Panc1 (cell line): ENCODE measurements around the gene LY6G6C. TPM values are rescaled to one million over a fixed set of nuclear protein-coding genes. Genes with fewer than 3 reads are reported as not detected.

Experiments used
- ATAC-seq: fragments of 200-7000 bp; cut with Tn5 transposase; 2 replicates; pipeline ENCODE4 v1.9.1; 2020; ENCODE audit warnings: mild to moderate bottlenecking, moderate library complexity
- BruUV-seq: library from RNA; stranded (reverse); fragments of 400-500 nt; replicated peaks from 2 replicates; lab custom pipeline; 2021; lab: Mats Ljungman, UMichigan
- CTCF ChIA-PET: fragments of 300-600 bp; sonication (Branson Sonifier 250); formaldehyde crosslinking; loops from one replicate; lab custom pipeline; 2022; ENCODE audit warnings: antibody characterized with exemption; lab: Charles Lee
- POLR2A ChIA-PET: fragments of 300-600 bp; sonication (Branson Sonifier 250); formaldehyde crosslinking; loops from one replicate; lab custom pipeline; 2022; ENCODE audit warnings: antibody characterized with exemption; lab: Charles Lee
- DNase-seq: peaks from one replicate; pipeline ENCODE4 v3.0.0-alpha.2; 2010; ENCODE audit warnings: low read depth, low spot score
- H3K27ac ChIP-seq: 2 replicates; pipeline ENCODE4 v1.5.1; 2011; ENCODE audit warnings: mild to moderate bottlenecking, low read length, inconsistent platforms
- H3K27me3 ChIP-seq: fragments of 200-500 bp; sonication (Bioruptor generic); 2 replicates; pipeline ENCODE4 v1.6.0; 2014; ENCODE audit warnings: low read length, inconsistent platforms; ENCODE audit not compliant: control insufficient read depth, insufficient read depth
- H3K36me3 ChIP-seq: fragments of 200-500 bp; sonication (Bioruptor generic); 2 replicates; pipeline ENCODE4 v1.5.1; 2014; ENCODE audit warnings: inconsistent platforms, mild to moderate bottlenecking, low read length, moderate library complexity; ENCODE audit not compliant: control insufficient read depth, insufficient read depth
- H3K4me1 ChIP-seq: 2 replicates; pipeline ENCODE4 v1.5.1; 2011; ENCODE audit warnings: inconsistent platforms, mild to moderate bottlenecking, low read length, moderate library complexity; ENCODE audit not compliant: control insufficient read depth, insufficient read depth
- H3K4me3 ChIP-seq, 2 experiments: 2 replicates each; pipeline ENCODE4 v1.5.1; 2011 to 2012; ENCODE audit warnings: low read depth in 2 of 2, low read length in 2 of 2, mild to moderate bottlenecking in 2 of 2, inconsistent platforms in 1 of 2, moderate library complexity in 1 of 2
- H3K9me3 ChIP-seq: fragments of 200-500 bp; sonication (Bioruptor generic); 2 replicates; pipeline ENCODE4 v1.5.1; 2014; ENCODE audit warnings: low read depth, mild to moderate bottlenecking, inconsistent platforms, low read length, moderate library complexity; ENCODE audit not compliant: control insufficient read depth, insufficient read depth
- POLR2AphosphoS5 ChIP-seq: IDR thresholded peaks from 2 replicates; pipeline ENCODE4 v1.6.1; 2012; ENCODE audit warnings: mild to moderate bottlenecking, low read depth, low read length, moderate library complexity
- SIN3A ChIP-seq: IDR thresholded peaks from 2 replicates; pipeline ENCODE4 v1.6.1; 2012; ENCODE audit warnings: low read depth, mild to moderate bottlenecking, low read length, moderate library complexity, borderline replicate concordance; ENCODE audit not compliant: insufficient read depth
- TCF7L2 ChIP-seq: IDR thresholded peaks from 2 replicates; pipeline ENCODE4 v1.6.1; 2011; ENCODE audit warnings: mild to moderate bottlenecking, low read depth, low read length, inconsistent platforms
- in situ Hi-C: cut with HindIII; loops from 2 replicates; pipeline ENCODE4 v1.10.0; 2016; ENCODE audit warnings: low sequenced_read_pairs, low pct_unique_long_range_greater_than_20kb
- intact Hi-C: fragments of 100-400 bp; cut with micrococcal nuclease; formaldehyde crosslinking; loops from one replicate; pipeline ENCODE4 v1.10.0; 2022; ENCODE audit not compliant: unreplicated experiment
- total RNA-seq: library from RNA; stranded (reverse); gene quantifications from one replicate; pipeline ENCODE4 v1.2.1, GENCODE V29; 2021; ENCODE audit not compliant: unreplicated experiment
- TF ChIP-seq, protein P1 (sequence below), 2 experiments: IDR thresholded peaks; 2 replicates each; pipeline ENCODE4 v1.6.1; 2011 to 2012; ENCODE audit warnings: low read depth in 2 of 2, control low read depth in 1 of 2, low read length in 1 of 2, mild to moderate bottlenecking in 1 of 2, moderate library complexity in 1 of 2; ENCODE audit not compliant: insufficient read depth in 1 of 2
- TF ChIP-seq, protein P2 (sequence below): fragments of 450-650 bp; IDR thresholded peaks from 2 replicates; pipeline ENCODE4 v1.5.1; 2017; ENCODE audit warnings: mild to moderate bottlenecking

Gene LY6G6C
- total RNA-seq, 1 experiment from 2014 or later = 0.23 TPM

DNA sequence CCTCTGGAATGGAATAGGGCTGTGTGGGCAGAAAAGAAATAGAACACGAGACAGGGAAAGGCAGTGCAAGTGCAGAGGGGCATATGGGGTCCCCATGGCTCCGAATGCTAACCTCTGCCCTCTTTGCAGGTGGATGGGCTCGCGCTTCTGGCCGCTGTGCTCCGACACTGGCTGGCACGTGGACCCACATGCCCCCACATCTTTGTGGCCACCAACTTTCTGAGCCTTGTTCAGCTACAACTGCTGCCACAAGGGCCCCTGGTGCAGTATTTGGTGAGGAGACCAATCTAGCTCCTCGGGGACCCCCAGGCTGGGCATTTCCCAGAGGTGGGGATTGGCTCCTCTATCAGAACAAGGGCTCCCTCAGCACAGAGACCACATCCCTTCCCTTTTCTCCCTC, 39.8 kb upstream of the LY6G6C start:
- no peak for DNase-seq
- no peak for TF ChIP-seq TCF7L2
- TF ChIP-seq, protein P1, sequence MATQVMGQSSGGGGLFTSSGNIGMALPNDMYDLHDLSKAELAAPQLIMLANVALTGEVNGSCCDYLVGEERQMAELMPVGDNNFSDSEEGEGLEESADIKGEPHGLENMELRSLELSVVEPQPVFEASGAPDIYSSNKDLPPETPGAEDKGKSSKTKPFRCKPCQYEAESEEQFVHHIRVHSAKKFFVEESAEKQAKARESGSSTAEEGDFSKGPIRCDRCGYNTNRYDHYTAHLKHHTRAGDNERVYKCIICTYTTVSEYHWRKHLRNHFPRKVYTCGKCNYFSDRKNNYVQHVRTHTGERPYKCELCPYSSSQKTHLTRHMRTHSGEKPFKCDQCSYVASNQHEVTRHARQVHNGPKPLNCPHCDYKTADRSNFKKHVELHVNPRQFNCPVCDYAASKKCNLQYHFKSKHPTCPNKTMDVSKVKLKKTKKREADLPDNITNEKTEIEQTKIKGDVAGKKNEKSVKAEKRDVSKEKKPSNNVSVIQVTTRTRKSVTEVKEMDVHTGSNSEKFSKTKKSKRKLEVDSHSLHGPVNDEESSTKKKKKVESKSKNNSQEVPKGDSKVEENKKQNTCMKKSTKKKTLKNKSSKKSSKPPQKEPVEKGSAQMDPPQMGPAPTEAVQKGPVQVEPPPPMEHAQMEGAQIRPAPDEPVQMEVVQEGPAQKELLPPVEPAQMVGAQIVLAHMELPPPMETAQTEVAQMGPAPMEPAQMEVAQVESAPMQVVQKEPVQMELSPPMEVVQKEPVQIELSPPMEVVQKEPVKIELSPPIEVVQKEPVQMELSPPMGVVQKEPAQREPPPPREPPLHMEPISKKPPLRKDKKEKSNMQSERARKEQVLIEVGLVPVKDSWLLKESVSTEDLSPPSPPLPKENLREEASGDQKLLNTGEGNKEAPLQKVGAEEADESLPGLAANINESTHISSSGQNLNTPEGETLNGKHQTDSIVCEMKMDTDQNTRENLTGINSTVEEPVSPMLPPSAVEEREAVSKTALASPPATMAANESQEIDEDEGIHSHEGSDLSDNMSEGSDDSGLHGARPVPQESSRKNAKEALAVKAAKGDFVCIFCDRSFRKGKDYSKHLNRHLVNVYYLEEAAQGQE (IDR thresholded peaks at IDR 0.05; ENCODE audit: insufficient read depth in 1 of 2, low read depth in 2 of 2, low read length in 1 of 2) = no peak
- no peak for TF ChIP-seq POLR2AphosphoS5
- TF ChIP-seq, protein P2, sequence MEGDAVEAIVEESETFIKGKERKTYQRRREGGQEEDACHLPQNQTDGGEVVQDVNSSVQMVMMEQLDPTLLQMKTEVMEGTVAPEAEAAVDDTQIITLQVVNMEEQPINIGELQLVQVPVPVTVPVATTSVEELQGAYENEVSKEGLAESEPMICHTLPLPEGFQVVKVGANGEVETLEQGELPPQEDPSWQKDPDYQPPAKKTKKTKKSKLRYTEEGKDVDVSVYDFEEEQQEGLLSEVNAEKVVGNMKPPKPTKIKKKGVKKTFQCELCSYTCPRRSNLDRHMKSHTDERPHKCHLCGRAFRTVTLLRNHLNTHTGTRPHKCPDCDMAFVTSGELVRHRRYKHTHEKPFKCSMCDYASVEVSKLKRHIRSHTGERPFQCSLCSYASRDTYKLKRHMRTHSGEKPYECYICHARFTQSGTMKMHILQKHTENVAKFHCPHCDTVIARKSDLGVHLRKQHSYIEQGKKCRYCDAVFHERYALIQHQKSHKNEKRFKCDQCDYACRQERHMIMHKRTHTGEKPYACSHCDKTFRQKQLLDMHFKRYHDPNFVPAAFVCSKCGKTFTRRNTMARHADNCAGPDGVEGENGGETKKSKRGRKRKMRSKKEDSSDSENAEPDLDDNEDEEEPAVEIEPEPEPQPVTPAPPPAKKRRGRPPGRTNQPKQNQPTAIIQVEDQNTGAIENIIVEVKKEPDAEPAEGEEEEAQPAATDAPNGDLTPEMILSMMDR = no peak
- TF ChIP-seq SIN3A = no peak
- Histone ChIP-seq H3K9me3 (no peaks in the 10 kb centered on the region), H3K4me3 (no peak overlapping the region), H3K36me3 (no peaks in the 10 kb centered on the region), H3K4me1 (no peaks in the 10 kb centered on the region), H3K27ac (no peak overlapping the region), H3K27me3 (no peaks in the 10 kb centered on the region)
- CTCF ChIA-PET = no interaction called here
- intact Hi-C loops = no loop called here
- in situ Hi-C loops = no loop called here
- POLR2A ChIA-PET = interaction anchor here (0.5 kb wide), 2 partner anchors 17 to 95 kb away, joined by 4 to 9 read pairs; no protein-coding TSS in a partner anchor
- TSS peak; percentile 27 for BruUV-seq
- no peak for ATAC-seq

DNA sequence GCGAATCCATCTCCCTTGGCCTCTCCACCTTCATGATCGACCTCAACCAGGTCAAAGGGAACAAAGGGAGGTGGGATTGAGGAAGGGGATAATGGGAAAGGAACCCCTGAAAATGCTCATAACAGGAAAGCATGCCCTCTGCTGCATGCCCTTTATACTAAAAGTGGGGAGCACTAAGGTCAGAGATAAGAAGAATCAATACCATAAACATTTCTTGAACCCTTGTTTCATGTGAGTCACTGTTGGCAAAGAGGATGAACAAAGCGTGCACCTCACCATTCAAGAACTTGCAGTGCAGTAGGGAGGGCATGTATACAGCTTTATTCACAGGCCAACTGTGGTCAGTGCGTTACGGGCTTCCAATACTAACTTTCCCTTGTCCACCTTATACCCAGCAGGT, 39.2 kb upstream of the LY6G6C start:
- ChIA-PET POLR2A (interaction anchor here (0.5 kb wide), 1 partner anchor 95 kb away, joined by 4 read pairs; no protein-coding TSS in a partner anchor), CTCF (no interaction called here)
- Histone ChIP-seq H3K4me3 (no peak overlapping the region), H3K36me3 (no peaks in the 10 kb centered on the region), H3K27me3 (no peaks in the 10 kb centered on the region), H3K27ac (no peak overlapping the region), H3K4me1 (no peaks in the 10 kb centered on the region), H3K9me3 (no peaks in the 10 kb centered on the region)
- intact Hi-C loops = no loop called here
- BruUV-seq = no TSS peak
- TF ChIP-seq SIN3A (no peak), TCF7L2 (no peak), POLR2AphosphoS5 (no peak)
- TF ChIP-seq, protein P1 (IDR thresholded peaks at IDR 0.05; ENCODE audit: insufficient read depth in 1 of 2, low read depth in 2 of 2, low read length in 1 of 2) = no peak
- TF ChIP-seq, protein P2 = no peak
- in situ Hi-C loops = no loop called here
- ATAC-seq (no peak), DNase-seq (no peak)
